GM06990 (cell line): ENCODE results near the gene TMPO.
"Not testable (repeated sequence)": the region's sequence is repeated elsewhere in the genome, so short reads cannot be mapped to it uniquely, and the experiment has no call there.

Experiments used
- DNase-seq: peaks from one replicate; pipeline ENCODE4 v3.0.0-alpha.2; 2011; ENCODE audit not compliant: insufficient read length; ENCODE audit errors: extremely low read depth
- H3K27me3 ChIP-seq: replicated peaks from 2 replicates; pipeline ENCODE4 v1.6.0; 2011; ENCODE audit warnings: low read length; ENCODE audit not compliant: control insufficient read depth, insufficient read depth
- H3K36me3 ChIP-seq: 2 replicates; pipeline ENCODE4 v1.5.1; 2011; ENCODE audit warnings: low read length; ENCODE audit not compliant: control insufficient read depth, insufficient read depth
- H3K4me3 ChIP-seq: replicated peaks from 2 replicates; pipeline ENCODE4 v1.5.1; 2011; ENCODE audit warnings: low read depth, mild to moderate bottlenecking, control low read depth, low read length
- CTCF ChIP-seq: IDR thresholded peaks from 2 replicates; pipeline ENCODE4 v1.5.1; 2011; ENCODE audit warnings: low read length, control low read depth, mild to moderate bottlenecking, inconsistent platforms; ENCODE audit not compliant: insufficient read depth, poor library complexity, severe bottlenecking

TMPO gene

GRCh38 chr12:98543701-98544100 lies 28.3 kb downstream of the TMPO start:
- TF ChIP-seq CTCF: no peak
- H3K27me3 ChIP-seq: no peaks in the 10 kb centered on the region
- H3K36me3 ChIP-seq: no peaks in the 10 kb centered on the region; the same call in 1 of the 2 replicates
- H3K4me3 ChIP-seq: no peak overlapping the region
- no peak for DNase-seq

DNA sequence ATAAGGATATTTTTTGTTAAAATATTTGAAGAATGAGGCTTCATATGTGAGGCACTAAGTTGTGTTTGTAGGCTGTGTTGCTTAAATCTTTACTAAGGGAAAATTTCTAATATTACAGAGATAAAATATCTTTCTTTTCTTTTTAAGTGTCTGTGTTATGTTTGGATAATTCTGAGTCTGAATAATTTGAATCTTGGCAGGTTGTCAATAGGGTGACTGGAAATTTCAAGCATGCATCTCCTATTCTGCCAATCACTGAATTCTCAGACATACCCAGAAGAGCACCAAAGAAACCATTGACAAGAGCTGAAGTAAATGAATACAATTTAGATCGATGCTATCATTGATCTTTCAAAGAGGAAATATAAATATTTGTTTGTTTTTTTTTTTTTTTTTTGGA lies 29.4 kb downstream of the TMPO start:
- H3K4me3 ChIP-seq: no peak overlapping the region
- TF ChIP-seq CTCF: no peak
- no peaks in the 10 kb centered on the region; the same call in 1 of the 2 replicates for H3K36me3 ChIP-seq
- no peak for DNase-seq
- H3K27me3 ChIP-seq: no peaks in the 10 kb centered on the region

GRCh38 chr12:98549371-98550110 lies 34.2 kb downstream of the TMPO start:
- Histone ChIP-seq H3K27me3 (no peaks in the 10 kb centered on the region), H3K36me3 (no peaks in the 10 kb centered on the region; the same call in 1 of the 2 replicates), H3K4me3 (no peak overlapping the region)
- no peak for DNase-seq
- TF ChIP-seq CTCF: no peak

DNA sequence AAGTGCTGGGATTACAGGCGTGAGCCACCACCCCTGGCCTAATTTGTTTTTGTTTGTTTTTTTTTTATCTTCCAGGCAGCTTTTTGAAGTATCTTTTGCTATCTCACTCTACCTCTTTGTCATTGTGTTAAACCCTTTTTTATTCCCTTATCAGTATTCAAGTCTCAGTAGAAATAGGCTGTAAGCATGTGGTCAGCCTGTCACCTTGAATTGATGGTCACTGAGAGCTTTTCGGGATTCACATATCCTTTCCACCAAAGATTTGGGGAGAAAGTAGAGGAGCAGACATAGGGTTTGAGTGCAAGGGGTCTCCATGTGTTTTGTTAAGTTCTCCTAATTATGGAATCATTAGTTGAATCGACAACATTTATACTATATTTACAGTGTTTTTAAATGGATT lies 36.4 kb downstream of the TMPO start:
- no peak overlapping the region for H3K4me3 ChIP-seq
- no peak for TF ChIP-seq CTCF
- H3K36me3 ChIP-seq: no peaks in the 10 kb centered on the region; the same call in 1 of the 2 replicates
- no peaks in the 10 kb centered on the region for H3K27me3 ChIP-seq
- no peak for DNase-seq

GRCh38 chr12:98558097-98558496 lies 42.7 kb downstream of the TMPO start:
- not testable (repeated sequence) for H3K27me3 ChIP-seq, H3K36me3 ChIP-seq, H3K4me3 ChIP-seq, DNase-seq

- DNase-seq: no peak
- H3K27me3 ChIP-seq: no peaks in the 10 kb centered on the region
- no peak for TF ChIP-seq CTCF
- no peaks in the 10 kb centered on the region for H3K36me3 ChIP-seq
- no peak overlapping the region for H3K4me3 ChIP-seq
These were observed 44.3 kb downstream of the TMPO start for GRCh38 chr12:98559666-98560065.
